A673 (cell line): Measurements from ENCODE around the gene ACOXL. TPM values are rescaled to one million over a fixed set of nuclear protein-coding genes. Genes with fewer than 3 reads are reported as not detected.

ENCODE experiments used
- BruUV-seq: library from RNA; stranded (reverse); fragments of 400-500 nt; replicated peaks from 2 replicates; lab custom pipeline; 2021; lab: Mats Ljungman, UMichigan
- CTCF ChIA-PET: fragments of 300-600 bp; sonication (Branson Sonifier 250); formaldehyde crosslinking; loops from one replicate; lab custom pipeline; 2022; ENCODE audit warnings: antibody characterized with exemption; lab: Charles Lee
- POLR2A ChIA-PET: fragments of 300-600 bp; sonication (Branson Sonifier 250); formaldehyde crosslinking; loops from one replicate; lab custom pipeline; 2022; ENCODE audit warnings: antibody characterized with exemption; ENCODE audit not compliant: low non-redundant PET; lab: Charles Lee
- DNase-seq: peaks from one replicate; pipeline ENCODE4 v3.0.0-alpha.2; 2015; ENCODE audit warnings: low spot score
- H3K27ac ChIP-seq: fragments of 200-600 bp; sonication (generic); 2 replicates; pipeline ENCODE4 v1.5.1; 2016; ENCODE audit warnings: mixed run types, low read depth, mild to moderate bottlenecking, mixed read lengths, antibody characterized with exemption, low read length; ENCODE audit not compliant: poor library complexity, severe bottlenecking
- H3K27me3 ChIP-seq: fragments of 200-600 bp; sonication (generic); replicated peaks from 2 replicates; pipeline ENCODE4 v1.6.1; 2017; ENCODE audit warnings: mixed run types, low read depth, mild to moderate bottlenecking, mixed read lengths, antibody characterized with exemption, low read length; ENCODE audit not compliant: insufficient read depth, poor library complexity
- H3K36me3 ChIP-seq: fragments of 200-600 bp; sonication (generic); 2 replicates; pipeline ENCODE4 v1.6.1; 2016; ENCODE audit warnings: mixed run types, mild to moderate bottlenecking, mixed read lengths, antibody characterized with exemption, low read length; ENCODE audit not compliant: insufficient read depth, poor library complexity, severe bottlenecking
- H3K4me1 ChIP-seq: fragments of 200-600 bp; sonication (generic); 2 replicates; pipeline ENCODE4 v1.6.1; 2017; ENCODE audit warnings: mixed run types, mild to moderate bottlenecking, mixed read lengths, antibody characterized with exemption, low read length; ENCODE audit not compliant: insufficient read depth, poor library complexity, severe bottlenecking
- H3K4me3 ChIP-seq: fragments of 200-600 bp; sonication (generic); 2 replicates; pipeline ENCODE4 v1.5.1; 2016; ENCODE audit warnings: low read depth, mixed run types, mild to moderate bottlenecking, mixed read lengths, low read length; ENCODE audit not compliant: poor library complexity, severe bottlenecking
- H3K9me3 ChIP-seq: fragments of 200-600 bp; sonication (generic); 2 replicates; pipeline ENCODE4 v1.6.1; 2016; ENCODE audit warnings: mixed run types, low read depth, mild to moderate bottlenecking, mixed read lengths, antibody characterized with exemption, low read length; ENCODE audit not compliant: poor library complexity, severe bottlenecking
- EZH2 ChIP-seq: fragments of 200-600 bp; sonication (generic); IDR thresholded peaks from 2 replicates; pipeline ENCODE4 v1.6.1; 2017; ENCODE audit warnings: borderline replicate concordance, low read depth, mild to moderate bottlenecking, mixed read lengths, antibody characterized with exemption, low read length; ENCODE audit not compliant: poor library complexity, severe bottlenecking
- intact Hi-C: fragments of 100-400 bp; cut with micrococcal nuclease; formaldehyde crosslinking; loops from one replicate; pipeline ENCODE4 v1.10.0; 2022; ENCODE audit not compliant: unreplicated experiment
- total RNA-seq: library from RNA; stranded (reverse); gene quantifications from 2 replicates; pipeline ENCODE4 v1.2.3, GENCODE V29; 2021
- TF ChIP-seq, protein P1 (sequence below): fragments of 300-800, 200-600 bp; sonication (generic); conservative IDR thresholded peaks from 2 replicates; pipeline ENCODE4 v1.5.1; 2017; ENCODE audit warnings: low read depth, mild to moderate bottlenecking, antibody characterized with exemption, low read length, moderate library complexity, mixed read lengths

The ACOXL gene
- total RNA-seq, 1 experiment from 2014 or later, result not detected

GRCh38 chr2:110804915-110805314, 72.5 kb downstream of the ACOXL start:
- Histone ChIP-seq H3K27me3 (peaks cover 28% of the 10 kb centered on the region), H3K36me3 (no peaks in the 10 kb centered on the region), H3K4me1 (no peaks in the 10 kb centered on the region), H3K4me3 (no peak overlapping the region), H3K27ac (no peak overlapping the region), H3K9me3 (no peaks in the 10 kb centered on the region)
- no TSS peak for BruUV-seq
- intact Hi-C loops, result no loop called here
- TF ChIP-seq, protein P1, sequence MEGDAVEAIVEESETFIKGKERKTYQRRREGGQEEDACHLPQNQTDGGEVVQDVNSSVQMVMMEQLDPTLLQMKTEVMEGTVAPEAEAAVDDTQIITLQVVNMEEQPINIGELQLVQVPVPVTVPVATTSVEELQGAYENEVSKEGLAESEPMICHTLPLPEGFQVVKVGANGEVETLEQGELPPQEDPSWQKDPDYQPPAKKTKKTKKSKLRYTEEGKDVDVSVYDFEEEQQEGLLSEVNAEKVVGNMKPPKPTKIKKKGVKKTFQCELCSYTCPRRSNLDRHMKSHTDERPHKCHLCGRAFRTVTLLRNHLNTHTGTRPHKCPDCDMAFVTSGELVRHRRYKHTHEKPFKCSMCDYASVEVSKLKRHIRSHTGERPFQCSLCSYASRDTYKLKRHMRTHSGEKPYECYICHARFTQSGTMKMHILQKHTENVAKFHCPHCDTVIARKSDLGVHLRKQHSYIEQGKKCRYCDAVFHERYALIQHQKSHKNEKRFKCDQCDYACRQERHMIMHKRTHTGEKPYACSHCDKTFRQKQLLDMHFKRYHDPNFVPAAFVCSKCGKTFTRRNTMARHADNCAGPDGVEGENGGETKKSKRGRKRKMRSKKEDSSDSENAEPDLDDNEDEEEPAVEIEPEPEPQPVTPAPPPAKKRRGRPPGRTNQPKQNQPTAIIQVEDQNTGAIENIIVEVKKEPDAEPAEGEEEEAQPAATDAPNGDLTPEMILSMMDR, result no peak
- no peak for TF ChIP-seq EZH2
- CTCF ChIA-PET, result no interaction called here
- no peak for DNase-seq
- POLR2A ChIA-PET, result no interaction called here

DNA sequence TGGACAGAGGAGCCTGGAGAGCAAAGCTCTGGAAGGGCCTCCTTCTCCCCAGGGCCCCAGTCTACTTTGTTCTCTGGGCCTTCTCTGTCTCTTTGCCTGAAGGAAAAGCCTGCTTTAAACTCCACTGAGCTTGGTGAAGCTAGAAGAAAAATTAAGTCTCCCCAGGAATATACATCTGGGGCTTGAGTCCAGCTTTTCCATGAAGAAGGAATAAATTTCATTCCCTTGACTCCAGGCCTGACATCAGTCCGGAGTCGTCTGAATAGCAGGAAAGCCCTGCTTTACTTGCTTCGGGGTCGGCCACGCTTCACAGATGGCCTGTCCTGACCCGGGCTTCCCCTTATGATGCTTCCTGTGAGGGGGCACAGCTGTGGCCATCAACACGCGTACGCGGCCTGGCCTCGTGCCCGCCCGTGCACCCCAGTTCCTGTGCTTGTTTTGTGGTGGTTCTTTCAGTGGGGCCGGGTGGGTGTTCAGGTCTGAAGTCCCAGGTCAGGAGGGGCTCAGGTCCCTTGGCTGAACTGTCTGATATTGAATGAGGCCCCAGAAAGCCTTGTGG, 73.6 kb downstream of the ACOXL start:
- POLR2A ChIA-PET, result no interaction called here
- Histone ChIP-seq H3K4me1 (no peaks in the 10 kb centered on the region), H3K27me3 (peaks cover 27% of the 10 kb centered on the region), H3K4me3 (no peak overlapping the region), H3K36me3 (no peaks in the 10 kb centered on the region), H3K27ac (no peak overlapping the region), H3K9me3 (no peaks in the 10 kb centered on the region)
- intact Hi-C loops, result no loop called here
- TF ChIP-seq, protein P1, result no peak
- TF ChIP-seq EZH2, result no peak
- no peak for DNase-seq
- CTCF ChIA-PET, result no interaction called here
- BruUV-seq, result no TSS peak

- ChIA-PET CTCF (interaction anchor here (0.6 kb wide), 1 partner anchor 46 kb away, joined by 3 read pairs; no protein-coding TSS in a partner anchor), POLR2A (no interaction called here)
- no TSS peak for BruUV-seq
- Histone ChIP-seq H3K4me1 (no peaks in the 10 kb centered on the region), H3K27ac (no peak overlapping the region), H3K9me3 (no peaks in the 10 kb centered on the region), H3K36me3 (no peaks in the 10 kb centered on the region), H3K27me3 (peaks cover 12% of the 10 kb centered on the region), H3K4me3 (no peak overlapping the region)
- DNase-seq, result no peak
- intact Hi-C loops, result no loop called here
- TF ChIP-seq, protein P1, result no peak
- no peak for TF ChIP-seq EZH2
These were observed 75.1 kb downstream of the ACOXL start for GRCh38 chr2:110807522-110807921.
